HEK293 (cell line): ENCODE results near the gene COL25A1.

ENCODE experiments used
- CTCF ChIA-PET: fragments of 350-600 bp; formaldehyde crosslinking; extraction: SDS; loops from one replicate; lab custom pipeline; 2021; ENCODE audit warnings: antibody characterized with exemption; lab: Yijun Ruan, JAX
- POLR2A ChIA-PET: fragments of 300-600 bp; formaldehyde crosslinking; extraction: SDS; loops from one replicate; lab custom pipeline; 2020; ENCODE audit warnings: antibody characterized with exemption, inconsistent platforms; lab: Yijun Ruan, JAX
- H3K27ac ChIP-seq: fragments of 200-500 bp; sonication (Bioruptor generic); 2 replicates; pipeline ENCODE4 v1.5.1; 2014; ENCODE audit warnings: low read depth, low read length, control low read depth, inconsistent platforms; ENCODE audit errors: extremely low read depth
- H3K36me3 ChIP-seq, 2 experiments: fragments of 200-500 bp in 1 of 2; sonication (Bioruptor generic) in 1 of 2; 1 replicate in 1 of 2; 2 replicates in 1 of 2; pipeline ENCODE4 v1.5.1; 2014 to 2017; ENCODE audit warnings: inconsistent platforms in 2 of 2, low read length in 2 of 2; ENCODE audit not compliant: control insufficient read depth in 2 of 2, insufficient read depth in 1 of 2
- H3K4me1 ChIP-seq: fragments of 200-500 bp; sonication (Bioruptor generic); 2 replicates; pipeline ENCODE4 v1.5.1; 2014; ENCODE audit warnings: mild to moderate bottlenecking, low read length, inconsistent platforms; ENCODE audit not compliant: control insufficient read depth, insufficient read depth
- H3K4me3 ChIP-seq: 2 replicates; pipeline ENCODE4 v1.5.1; 2011; ENCODE audit warnings: low read depth, mild to moderate bottlenecking, control low read depth, low read length, moderate library complexity
- H3K9me3 ChIP-seq: fragments of 200-500 bp; sonication (Bioruptor generic); 2 replicates; pipeline ENCODE4 v1.5.1; 2014; ENCODE audit warnings: low read depth, low read length, inconsistent platforms; ENCODE audit not compliant: control insufficient read depth, insufficient read depth
- KLF1 ChIP-seq: fragments of 450-650 bp; formaldehyde crosslinking; IDR thresholded peaks from 2 replicates; pipeline ENCODE4 v1.5.1; 2016; ENCODE audit warnings: missing biosample characterization, missing genetic modification characterization
- MZF1 ChIP-seq: fragments of 450-650 bp; formaldehyde crosslinking; IDR thresholded peaks from 2 replicates; pipeline ENCODE4 v1.5.1; 2017; ENCODE audit warnings: missing biosample characterization, missing genetic modification characterization, borderline replicate concordance
- TCF7L2 ChIP-seq: IDR thresholded peaks from 2 replicates; pipeline ENCODE4 v1.6.1; 2011; ENCODE audit warnings: low read depth, mild to moderate bottlenecking, inconsistent platforms, low read length, moderate library complexity, borderline replicate concordance
- YY2 ChIP-seq: fragments of 450-650 bp; formaldehyde crosslinking; IDR thresholded peaks from 2 replicates; pipeline ENCODE4 v1.5.1; 2016; ENCODE audit warnings: missing biosample characterization, missing genetic modification characterization
- ZBTB21 ChIP-seq: fragments of 450-650 bp; formaldehyde crosslinking; IDR thresholded peaks from 2 replicates; pipeline ENCODE4 v1.5.1; 2017; ENCODE audit warnings: missing biosample characterization, missing genetic modification characterization
- ZNF133 ChIP-seq: fragments of 450-650 bp; formaldehyde crosslinking; IDR thresholded peaks from 2 replicates; pipeline ENCODE4 v1.5.1; 2016; ENCODE audit warnings: missing biosample characterization, missing genetic modification characterization
- ZNF24 ChIP-seq: fragments of 450-650 bp; formaldehyde crosslinking; IDR thresholded peaks from 2 replicates; pipeline ENCODE4 v1.5.1; 2016; ENCODE audit warnings: missing biosample characterization, missing genetic modification characterization
- ZNF292 ChIP-seq: fragments of 450-650 bp; formaldehyde crosslinking; IDR thresholded peaks from 2 replicates; pipeline ENCODE4 v1.5.1; 2016; ENCODE audit warnings: low read depth, missing biosample characterization, missing genetic modification characterization, borderline replicate concordance
- ZNF555 ChIP-seq: fragments of 450-650 bp; formaldehyde crosslinking; conservative IDR thresholded peaks from 2 replicates; pipeline ENCODE4 v1.5.1; 2017; ENCODE audit warnings: missing biosample characterization, mild to moderate bottlenecking, missing genetic modification characterization, inconsistent platforms
- ZNF660 ChIP-seq: fragments of 450-650 bp; IDR thresholded peaks from 2 replicates; pipeline ENCODE4 v1.5.1; 2018; ENCODE audit warnings: missing biosample characterization, mild to moderate bottlenecking, missing genetic modification characterization
- ZNF670 ChIP-seq: fragments of 450-650 bp; formaldehyde crosslinking; IDR thresholded peaks from 2 replicates; pipeline ENCODE4 v1.5.1; 2016; ENCODE audit warnings: missing biosample characterization, missing genetic modification characterization, low read depth
- ZNF692 ChIP-seq: fragments of 450-650 bp; formaldehyde crosslinking; IDR thresholded peaks from 2 replicates; pipeline ENCODE4 v1.5.1; 2016; ENCODE audit warnings: missing biosample characterization, missing genetic modification characterization
- ZNF76 ChIP-seq: fragments of 450-650 bp; formaldehyde crosslinking; IDR thresholded peaks from 2 replicates; pipeline ENCODE4; 2016; ENCODE audit warnings: low read depth, missing biosample characterization, missing genetic modification characterization, borderline replicate concordance
- ZNF777 ChIP-seq: fragments of 450-650 bp; formaldehyde crosslinking; IDR thresholded peaks from 2 replicates; pipeline ENCODE4 v1.5.1; 2017; ENCODE audit warnings: missing biosample characterization, missing genetic modification characterization, borderline replicate concordance
- ZSCAN23 ChIP-seq: fragments of 450-650 bp; formaldehyde crosslinking; IDR thresholded peaks from 2 replicates; pipeline ENCODE4 v1.5.1; 2016; ENCODE audit warnings: missing biosample characterization, missing genetic modification characterization
- ZSCAN5A ChIP-seq: fragments of 450-650 bp; formaldehyde crosslinking; IDR thresholded peaks from 2 replicates; pipeline ENCODE4 v1.5.1; 2016; ENCODE audit warnings: missing biosample characterization, missing genetic modification characterization
- TF ChIP-seq, protein P1 (sequence below): sonication (generic); formaldehyde crosslinking; IDR thresholded peaks from 2 replicates; pipeline ENCODE4 v1.8.1; 2022; ENCODE audit warnings: mild to moderate bottlenecking, moderate library complexity, missing genetic modification reagents
- TF ChIP-seq, protein P2 (sequence below): fragments of 450-650 bp; formaldehyde crosslinking; IDR thresholded peaks from 2 replicates; pipeline ENCODE4 v1.5.1; 2016; ENCODE audit warnings: missing biosample characterization, missing genetic modification characterization
- TF ChIP-seq, protein P3 (sequence below): fragments of 450-650 bp; formaldehyde crosslinking; IDR thresholded peaks from 2 replicates; pipeline ENCODE4 v1.5.1; 2016; ENCODE audit warnings: missing biosample characterization, missing genetic modification characterization, low read depth

The COL25A1 gene

GRCh38 chr4:109278594-109279031 lies 23.8 kb downstream of the COL25A1 start (continued):
- TF ChIP-seq ZNF133, result no peak
- TF ChIP-seq ZNF24 (tag by site-specific recombination), result no peak
- no peak for TF ChIP-seq ZNF292 (tag by site-specific recombination)
- TF ChIP-seq ZNF76, result no peak
- TF ChIP-seq, protein P1, sequence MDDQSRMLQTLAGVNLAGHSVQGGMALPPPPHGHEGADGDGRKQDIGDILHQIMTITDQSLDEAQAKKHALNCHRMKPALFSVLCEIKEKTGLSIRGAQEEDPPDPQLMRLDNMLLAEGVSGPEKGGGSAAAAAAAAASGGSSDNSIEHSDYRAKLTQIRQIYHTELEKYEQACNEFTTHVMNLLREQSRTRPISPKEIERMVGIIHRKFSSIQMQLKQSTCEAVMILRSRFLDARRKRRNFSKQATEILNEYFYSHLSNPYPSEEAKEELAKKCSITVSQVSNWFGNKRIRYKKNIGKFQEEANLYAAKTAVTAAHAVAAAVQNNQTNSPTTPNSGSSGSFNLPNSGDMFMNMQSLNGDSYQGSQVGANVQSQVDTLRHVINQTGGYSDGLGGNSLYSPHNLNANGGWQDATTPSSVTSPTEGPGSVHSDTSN (CRISPR knock-in tag), result no peak

DNA sequence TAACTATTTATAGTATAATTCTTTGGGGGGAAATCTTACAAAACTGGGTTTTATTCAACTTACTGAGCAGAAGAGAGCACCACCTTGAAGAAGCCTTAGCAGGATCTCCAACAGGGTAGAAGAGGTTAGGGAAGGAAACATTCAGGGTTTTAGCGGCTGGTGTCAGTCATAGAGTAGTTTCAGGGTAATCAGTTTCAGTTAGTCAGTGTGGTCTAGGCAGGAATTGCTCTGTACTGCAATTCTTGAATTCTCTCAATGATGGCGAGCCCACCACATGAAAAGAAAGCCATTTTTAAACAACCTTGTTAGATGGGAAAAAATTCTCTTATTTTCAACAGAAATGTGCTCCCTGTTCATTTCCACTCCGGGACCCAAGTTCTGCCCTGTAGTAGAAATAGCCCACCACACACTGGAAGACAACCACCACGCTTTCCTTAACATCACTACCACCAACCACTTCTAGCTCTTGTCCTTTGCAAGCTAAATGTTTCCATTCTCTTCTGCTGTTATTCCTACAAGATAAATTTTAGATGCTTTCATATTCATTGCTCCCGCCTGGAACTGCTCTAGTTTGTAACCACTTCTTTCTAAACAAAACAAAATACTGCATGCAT lies 25.9 kb downstream of the COL25A1 start:
- H3K4me1 ChIP-seq, result no peaks in the 10 kb centered on the region
- H3K9me3 ChIP-seq, result no peaks in the 10 kb centered on the region
- no peak overlapping the region for H3K27ac ChIP-seq
- no peaks in the 10 kb centered on the region for H3K36me3 ChIP-seq
- H3K4me3 ChIP-seq, result no peak overlapping the region
- ChIA-PET POLR2A (no interaction called here), CTCF (interaction anchor here (0.6 kb wide), 1 partner anchor 442 kb away, joined by 5 read pairs; no protein-coding TSS in a partner anchor)
- TF ChIP-seq YY2 (tag by site-specific recombination), result no peak
- TF ChIP-seq, protein P2, sequence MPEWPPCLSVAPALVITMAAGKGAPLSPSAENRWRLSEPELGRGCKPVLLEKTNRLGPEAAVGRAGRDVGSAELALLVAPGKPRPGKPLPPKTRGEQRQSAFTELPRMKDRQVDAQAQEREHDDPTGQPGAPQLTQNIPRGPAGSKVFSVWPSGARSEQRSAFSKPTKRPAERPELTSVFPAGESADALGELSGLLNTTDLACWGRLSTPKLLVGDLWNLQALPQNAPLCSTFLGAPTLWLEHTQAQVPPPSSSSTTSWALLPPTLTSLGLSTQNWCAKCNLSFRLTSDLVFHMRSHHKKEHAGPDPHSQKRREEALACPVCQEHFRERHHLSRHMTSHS, result no peak
- TF ChIP-seq ZNF660, result no peak
- TF ChIP-seq, protein P3, sequence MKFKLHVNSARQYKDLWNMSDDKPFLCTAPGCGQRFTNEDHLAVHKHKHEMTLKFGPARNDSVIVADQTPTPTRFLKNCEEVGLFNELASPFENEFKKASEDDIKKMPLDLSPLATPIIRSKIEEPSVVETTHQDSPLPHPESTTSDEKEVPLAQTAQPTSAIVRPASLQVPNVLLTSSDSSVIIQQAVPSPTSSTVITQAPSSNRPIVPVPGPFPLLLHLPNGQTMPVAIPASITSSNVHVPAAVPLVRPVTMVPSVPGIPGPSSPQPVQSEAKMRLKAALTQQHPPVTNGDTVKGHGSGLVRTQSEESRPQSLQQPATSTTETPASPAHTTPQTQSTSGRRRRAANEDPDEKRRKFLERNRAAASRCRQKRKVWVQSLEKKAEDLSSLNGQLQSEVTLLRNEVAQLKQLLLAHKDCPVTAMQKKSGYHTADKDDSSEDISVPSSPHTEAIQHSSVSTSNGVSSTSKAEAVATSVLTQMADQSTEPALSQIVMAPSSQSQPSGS (tag by site-specific recombination), result no peak
- no peak for TF ChIP-seq ZNF692 (tag by site-specific recombination)
- TF ChIP-seq TCF7L2, result no peak

GRCh38 chr4:109275066-109275745 lies 27.3 kb downstream of the COL25A1 start:
- no peak overlapping the region for H3K4me3 ChIP-seq
- no peaks in the 10 kb centered on the region for H3K9me3 ChIP-seq
- H3K4me1 ChIP-seq, result no peaks in the 10 kb centered on the region
- H3K27ac ChIP-seq, result no peak overlapping the region
- TF ChIP-seq ZBTB21 (no peak), ZNF670 (tag by site-specific recombination) (no peak), ZNF555 (tag by site-specific recombination) (no peak), MZF1 (tag by site-specific recombination) (no peak), ZSCAN5A (tag by site-specific recombination) (no peak), ZNF777 (tag by site-specific recombination) (no peak), ZSCAN23 (tag by site-specific recombination) (no peak), KLF1 (no peak)
- TF ChIP-seq, protein P2, result no peak
- no peaks in the 10 kb centered on the region for H3K36me3 ChIP-seq
- ChIA-PET CTCF (no interaction called here), POLR2A (no interaction called here)
